HFFc6 (cell line): ENCODE results near the gene F12. TPM values are rescaled to one million over a fixed set of nuclear protein-coding genes. Genes with fewer than 3 reads are reported as not detected.

Experiments used
- DNase-seq: peaks from one replicate; pipeline ENCODE4 v3.0.0-alpha.2; 2018
- H3K27ac Mint-ChIP-seq: 2 replicates; pipeline ENCODE4 v1.8.0; 2020; ENCODE audit warnings: mild to moderate bottlenecking, mixed read lengths
- H3K27me3 Mint-ChIP-seq: 2 replicates; pipeline ENCODE4 v1.8.0; 2021; ENCODE audit warnings: mild to moderate bottlenecking, moderate library complexity, mixed read lengths; ENCODE audit not compliant: insufficient read depth
- H3K36me3 Mint-ChIP-seq: 2 replicates; pipeline ENCODE4 v1.8.0; 2021; ENCODE audit warnings: low read depth, mixed read lengths
- H3K4me1 Mint-ChIP-seq: 2 replicates; pipeline ENCODE4 v1.8.0; 2020; ENCODE audit warnings: low read depth, mixed read lengths
- H3K4me3 Mint-ChIP-seq: 2 replicates; pipeline ENCODE4 v1.8.0; 2020; ENCODE audit warnings: mild to moderate bottlenecking, moderate library complexity, mixed read lengths
- H3K9me3 Mint-ChIP-seq: 2 replicates; pipeline ENCODE4 v1.8.0; 2020; ENCODE audit warnings: mild to moderate bottlenecking, mixed read lengths
- CTCF ChIP-seq: fragments of 200-600 bp; sonication (generic); IDR thresholded peaks from 2 replicates; pipeline ENCODE4 v1.5.0; 2021; ENCODE audit warnings: antibody characterized with exemption, mild to moderate bottlenecking
- total RNA-seq, 6 experiments: library from RNA; stranded (reverse); fragmentation: NEBNext Ultra II Directional; extraction: Animal tissue kit (Norgen Biotek cat#: 25700); gene quantifications; 2 replicates in 1 of 6; 3 replicates in 5 of 6; pipeline ENCODE4 v1.2.3, GENCODE V29; 2021

Gene F12
- total RNA-seq, 6 experiments from 2014 or later = 0.63 to 1.2 (median 0.87) TPM

GRCh38 chr5:177455661-177456590 lies 46.6 kb upstream of the F12 start:
- TF ChIP-seq CTCF = peak; percentile 97
- peak overlapping the region; percentile 75 for H3K4me3 Mint-ChIP-seq
- peak overlapping the region; percentile 72 for H3K27ac Mint-ChIP-seq
- no peaks in the 10 kb centered on the region; the same call in 1 of the 2 replicates for H3K9me3 Mint-ChIP-seq
- peak; percentile 71 for DNase-seq
- peaks cover 20% of the 10 kb centered on the region for H3K27me3 Mint-ChIP-seq
- peaks cover 14% of the 10 kb centered on the region for H3K36me3 Mint-ChIP-seq
- peaks cover 16% of the 10 kb centered on the region for H3K4me1 Mint-ChIP-seq

GRCh38 chr5:177455036-177455660 lies 45.8 kb upstream of the F12 start:
- TF ChIP-seq CTCF = peak; percentile 86
- Mint-ChIP-seq H3K27me3 (peaks cover 18% of the 10 kb centered on the region), H3K4me3 (peak overlapping the region; percentile 65), H3K36me3 (peaks cover 14% of the 10 kb centered on the region), H3K27ac (0 out of 2 replicates have a peak overlapping the region, but pooled peaks have one; percentile 16), H3K9me3 (no peaks in the 10 kb centered on the region; the same call in 1 of the 2 replicates), H3K4me1 (peaks cover 16% of the 10 kb centered on the region)
- peak; percentile 40 for DNase-seq

GRCh38 chr5:177454397-177455035 lies 45.2 kb upstream of the F12 start:
- Mint-ChIP-seq H3K4me1 (peaks cover 16% of the 10 kb centered on the region), H3K27me3 (peaks cover 18% of the 10 kb centered on the region), H3K27ac (no peak overlapping the region; the same call in 1 of the 2 replicates), H3K4me3 (peak overlapping the region; percentile 74), H3K36me3 (peaks cover 14% of the 10 kb centered on the region), H3K9me3 (no peaks in the 10 kb centered on the region; the same call in 1 of the 2 replicates)
- peak; percentile 97 for TF ChIP-seq CTCF
- peak; percentile 77 for DNase-seq

- peak overlapping the region; percentile 74 for H3K4me3 Mint-ChIP-seq
- no peaks in the 10 kb centered on the region; the same call in 1 of the 2 replicates for H3K9me3 Mint-ChIP-seq
- H3K27me3 Mint-ChIP-seq = peaks cover 16% of the 10 kb centered on the region
- TF ChIP-seq CTCF = no peak
- peak overlapping the region; percentile 53 for H3K27ac Mint-ChIP-seq
- H3K36me3 Mint-ChIP-seq = peaks cover 14% of the 10 kb centered on the region
- no peak for DNase-seq
- peaks cover 16% of the 10 kb centered on the region for H3K4me1 Mint-ChIP-seq
Observed at GRCh38 chr5:177453852-177454396, 44.6 kb upstream of the F12 start.
